ENCODE data around the gene EHBP1L1.

EHBP1L1 gene

GRCh38 chr11:65547446-65548125 lies 28.3 kb upstream of the EHBP1L1 start:
- DNase-seq = no peak

DNA sequence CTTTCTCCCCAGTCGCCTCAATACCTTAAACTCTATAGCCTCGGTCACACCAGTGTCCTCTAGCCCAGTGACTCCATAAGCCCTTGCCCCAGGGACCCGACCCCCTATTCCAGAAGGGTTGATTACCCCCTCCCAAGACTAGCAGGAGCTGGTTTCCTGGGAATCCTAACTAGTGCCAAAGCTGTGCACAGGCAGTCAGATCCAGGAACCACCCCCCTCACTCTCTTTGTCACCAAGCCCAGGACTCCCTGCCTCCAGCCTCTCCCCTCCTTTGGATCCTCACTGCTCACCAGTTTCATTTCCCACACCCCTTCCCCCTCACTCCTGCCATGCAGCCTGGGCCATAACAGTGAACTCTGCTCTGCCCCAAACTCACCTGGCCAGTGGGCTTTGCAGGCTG lies 27.5 kb upstream of the EHBP1L1 start:
- no peak for DNase-seq

DNA sequence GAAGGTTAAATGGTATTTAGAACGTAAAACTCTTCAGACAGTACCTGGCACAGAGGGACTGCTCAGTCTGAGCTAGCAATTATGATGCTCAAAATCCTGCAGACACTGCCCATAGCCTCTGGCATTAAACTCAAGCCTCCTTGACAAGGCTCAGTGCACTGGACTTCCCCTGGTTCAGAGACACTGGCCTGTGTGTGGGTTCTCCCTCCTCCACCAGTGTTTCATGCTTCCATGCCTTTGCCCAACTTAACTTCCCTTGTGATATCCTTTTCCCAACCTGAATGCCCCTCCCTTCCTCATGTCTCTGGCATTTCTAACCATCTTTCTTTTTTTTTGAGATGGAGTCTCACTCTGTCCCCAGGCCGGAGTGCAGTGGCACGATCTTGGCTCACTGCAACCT lies 26.8 kb upstream of the EHBP1L1 start:
- DNase-seq = no peak

DNA sequence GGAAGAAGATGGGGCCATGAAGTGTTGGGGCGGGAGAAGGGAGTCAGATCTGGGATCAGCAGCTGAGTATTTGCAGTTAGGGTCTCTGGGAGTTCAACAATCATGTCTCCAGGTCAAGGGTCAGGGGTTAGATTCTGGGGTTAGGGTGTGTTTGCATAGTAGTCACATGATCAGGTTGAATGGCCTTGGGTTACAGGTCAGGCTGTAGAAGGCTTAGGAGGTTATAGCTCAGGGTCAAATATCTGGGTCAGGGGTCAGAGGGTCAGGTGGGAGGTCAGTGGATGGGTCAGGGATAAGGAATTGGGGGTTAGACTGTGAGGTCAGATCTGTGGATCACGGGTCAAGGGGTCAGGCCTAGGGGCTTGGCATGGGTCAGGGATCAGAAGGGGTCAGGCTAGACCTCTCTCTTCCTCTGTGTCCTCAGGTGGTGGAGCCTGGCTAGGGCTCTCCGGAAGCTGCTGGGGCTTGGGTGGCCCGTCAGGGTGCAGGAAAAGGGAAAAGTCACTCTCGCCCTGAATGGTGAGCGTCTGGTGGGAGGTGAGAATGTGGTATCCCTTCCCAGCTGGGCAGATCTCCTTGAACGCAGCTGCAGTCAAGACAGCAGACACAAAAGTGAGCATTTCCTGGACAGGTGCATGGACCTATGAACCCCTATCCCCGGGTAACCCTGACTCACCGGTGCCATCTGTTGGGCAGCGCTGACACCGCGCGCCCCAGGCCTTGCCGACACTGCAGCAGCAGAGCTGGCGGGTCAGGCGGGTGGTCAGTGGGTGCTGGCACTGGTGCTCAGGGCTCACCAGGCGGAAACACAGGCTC lies 24.1 kb upstream of the EHBP1L1 start:
- no peak for DNase-seq

- no peak for DNase-seq
Measured at GRCh38 chr11:65552388-65552951, 23.4 kb upstream of the EHBP1L1 start.

- DNase-seq = no peak
Measured at GRCh38 chr11:65553301-65554001, 22.4 kb upstream of the EHBP1L1 start.

- no peak for DNase-seq
Measured at GRCh38 chr11:65554057-65554818, 21.6 kb upstream of the EHBP1L1 start.

GRCh38 chr11:65554842-65555430 lies 20.9 kb upstream of the EHBP1L1 start:
- DNase-seq = no peak

- peak; percentile 95 for DNase-seq
Measured at GRCh38 chr11:65555693-65556231, 20.1 kb upstream of the EHBP1L1 start.

- no peak for DNase-seq
Measured at GRCh38 chr11:65556470-65557279, 19.2 kb upstream of the EHBP1L1 start.

- DNase-seq = no peak
Measured at GRCh38 chr11:65557280-65558001, 18.4 kb upstream of the EHBP1L1 start.

DNA sequence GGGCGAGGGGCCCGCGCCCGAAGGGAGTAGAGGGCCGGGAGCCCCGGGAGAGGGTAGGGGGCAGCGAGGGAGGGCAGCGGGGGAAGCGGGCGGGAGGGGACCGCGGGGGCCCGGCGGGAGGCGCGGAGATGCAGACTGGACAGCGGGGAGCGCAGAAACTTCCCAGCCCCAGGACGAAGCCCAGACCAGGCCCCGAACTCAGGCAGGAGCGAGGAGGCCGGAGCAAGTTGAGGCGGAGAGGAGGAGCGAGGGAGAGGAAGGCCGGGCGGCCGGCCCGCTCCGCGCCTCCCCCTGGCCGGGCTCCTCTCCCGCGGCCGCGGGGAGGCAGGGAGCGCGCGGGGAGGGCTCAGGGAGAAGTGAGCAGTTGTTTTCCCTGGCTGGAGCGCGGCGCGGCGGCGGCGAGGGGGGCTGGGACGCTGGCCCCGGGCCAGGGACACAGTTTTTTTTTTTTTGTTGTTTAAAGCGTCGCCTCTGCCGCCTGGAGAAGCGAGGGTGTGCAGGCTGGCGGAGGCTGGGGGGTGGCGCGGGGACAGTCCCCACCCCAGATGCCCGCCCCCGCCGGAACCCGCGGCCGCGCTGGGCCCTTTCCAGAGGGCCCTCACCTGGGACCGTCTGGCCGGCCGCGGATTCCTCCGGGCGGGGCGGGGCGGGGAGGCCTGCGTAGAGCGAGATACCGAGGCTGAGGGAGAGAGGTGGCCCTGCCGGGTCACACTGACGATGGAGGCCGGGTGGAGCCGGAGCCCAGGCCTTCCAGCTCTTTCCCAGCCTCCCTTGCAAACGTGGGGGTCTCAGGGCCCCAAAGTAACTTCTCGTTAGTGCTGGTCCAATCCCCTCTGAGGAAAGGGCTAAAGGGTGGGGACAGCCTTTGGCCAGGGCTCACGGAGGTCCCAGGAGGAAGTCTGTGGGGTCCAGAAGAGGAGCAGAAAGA lies 17.6 kb upstream of the EHBP1L1 start, which contains the start of gene LTBP3:
Gene LTBP3, minus strand, starts transcription at position 358 of the 928 bp plus-strand sequence. CDS start 400 bp downstream, outside the sequence.
- DNase-seq = peak; percentile 80

- DNase-seq = no peak
Measured at GRCh38 chr11:65558930-65559509, 16.8 kb upstream of the EHBP1L1 start.

DNA sequence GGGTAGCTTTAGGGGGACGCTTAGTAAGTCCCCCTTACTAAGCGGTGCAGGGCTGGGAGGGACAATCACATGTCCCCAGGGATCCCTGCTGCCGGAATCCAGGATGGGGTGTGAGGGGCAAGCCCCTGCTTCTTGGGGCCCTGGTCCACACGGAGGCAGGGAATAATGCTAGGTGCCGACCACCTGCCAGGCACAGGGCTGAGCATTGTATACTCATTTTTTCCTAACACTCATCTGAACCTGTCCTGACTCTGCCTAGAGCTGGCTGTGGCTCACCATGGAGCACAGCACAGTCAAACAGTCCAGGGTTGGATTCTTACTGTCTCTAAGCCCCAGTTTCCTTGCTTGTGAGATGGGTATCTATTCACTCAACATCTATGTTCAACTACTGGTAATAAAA lies 16.3 kb upstream of the EHBP1L1 start:
- DNase-seq = no peak

DNA sequence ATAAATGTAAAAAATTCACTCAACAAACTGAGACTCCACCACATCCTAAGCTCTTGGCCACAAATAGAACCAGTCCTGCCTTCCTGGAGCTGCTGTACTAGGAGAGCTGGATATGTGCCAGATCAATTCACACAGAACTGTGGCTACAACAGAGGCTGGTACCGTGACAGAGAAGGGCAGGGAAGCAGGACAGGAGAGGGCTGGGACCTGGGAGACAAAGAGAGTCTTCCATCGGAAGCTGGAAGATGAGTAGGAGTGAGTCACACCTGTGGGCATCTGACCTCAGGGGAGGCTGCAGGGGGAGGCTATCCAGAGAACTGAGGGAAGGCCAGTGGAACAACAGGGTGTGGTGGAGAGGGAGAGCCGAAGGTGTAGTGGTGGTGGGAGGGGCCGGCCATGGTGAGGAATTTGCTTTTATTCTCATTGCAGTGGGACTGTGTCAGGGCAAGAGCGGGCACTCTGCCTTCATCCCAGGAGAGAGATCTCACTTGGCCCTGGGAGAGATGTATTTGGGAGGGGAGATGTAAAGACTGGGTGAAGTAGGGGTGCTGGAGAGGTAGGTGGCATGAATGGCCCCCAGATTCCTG lies 15.8 kb upstream of the EHBP1L1 start:
- DNase-seq = peak; percentile 71

DNA sequence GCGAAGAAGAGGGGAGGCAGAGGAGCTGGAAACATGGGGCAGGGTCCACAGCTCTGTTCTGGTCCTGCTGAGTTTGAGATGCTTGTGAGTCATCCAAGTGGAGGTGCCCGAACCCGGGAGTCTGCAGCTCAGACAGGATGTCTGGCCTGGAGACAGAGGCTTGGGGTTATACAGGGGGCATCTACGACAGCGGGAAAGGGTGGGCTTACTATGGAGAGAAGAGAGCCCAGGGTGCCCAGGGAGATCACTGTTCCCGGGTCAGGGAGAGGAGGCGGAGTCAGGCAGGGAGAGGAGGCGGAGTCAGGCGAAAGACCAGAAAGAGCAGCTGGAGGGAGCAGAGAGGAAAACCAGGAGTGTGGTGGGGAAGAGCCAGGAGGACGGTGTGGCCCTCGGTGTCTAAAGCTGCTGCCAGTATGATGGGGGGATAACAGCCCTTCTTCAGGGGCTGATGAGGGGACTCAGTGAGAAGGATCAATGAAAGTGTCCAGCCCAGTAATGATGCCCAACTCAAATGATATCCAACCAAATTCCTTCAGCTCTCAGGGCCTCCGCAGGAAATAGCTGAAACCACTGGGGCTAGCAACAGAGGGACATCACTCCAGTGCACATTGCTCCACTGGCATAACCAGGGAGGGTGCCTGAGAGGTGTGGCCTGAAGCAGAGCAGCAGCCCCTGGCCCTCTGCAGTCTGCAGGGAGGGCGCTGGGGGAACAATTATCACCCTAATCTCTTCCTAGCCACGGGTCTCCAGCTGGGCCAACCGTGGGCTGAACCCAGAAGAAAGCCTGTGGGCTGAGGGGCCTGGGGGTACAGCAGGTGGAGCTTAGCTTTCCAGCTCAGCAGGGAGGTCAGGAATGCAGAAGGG lies 15.1 kb upstream of the EHBP1L1 start:
- DNase-seq = peak; percentile 76

GRCh38 chr11:65562020-65562419 lies 13.8 kb upstream of the EHBP1L1 start:
- no peak for DNase-seq

All from EL (cell line).